H9 (cell line): ENCODE measurements around the gene GLYATL1B. TPM values are rescaled to one million over a fixed set of nuclear protein-coding genes. Genes with fewer than 3 reads are reported as not detected.
"Not testable (repeated sequence)": the region's sequence is repeated elsewhere in the genome, so short reads cannot be mapped to it uniquely, and the experiment has no call there.

Source experiments
- DNase-seq: peaks from one replicate; pipeline ENCODE4 v3.0.0-alpha.2; 2017
- H2AFZ ChIP-seq: one replicate; pipeline ENCODE4 v1.6.1; 2013; ENCODE audit warnings: mild to moderate bottlenecking, low read length, control low read depth, moderate library complexity
- H2AK5ac ChIP-seq: 2 replicates; pipeline ENCODE4 v1.6.1; 2013; ENCODE audit warnings: low read length, control low read depth, mixed read lengths; ENCODE audit not compliant: insufficient read length
- H2BK120ac ChIP-seq: one replicate; pipeline ENCODE4 v1.6.1; 2013; ENCODE audit warnings: low read depth, mild to moderate bottlenecking, low read length, control low read depth, inconsistent platforms; ENCODE audit not compliant: poor library complexity, severe bottlenecking
- H2BK12ac ChIP-seq: 2 replicates; pipeline ENCODE4 v1.6.1; 2013; ENCODE audit warnings: low read length, control low read depth, mixed read lengths, low read depth; ENCODE audit not compliant: insufficient read length
- H2BK15ac ChIP-seq: 2 replicates; pipeline ENCODE4 v1.6.1; 2013; ENCODE audit warnings: low read depth, low read length, control low read depth
- H2BK20ac ChIP-seq: one replicate; pipeline ENCODE4 v1.6.1; 2013; ENCODE audit warnings: low read depth, mild to moderate bottlenecking, low read length, control low read depth, inconsistent platforms; ENCODE audit not compliant: poor library complexity, severe bottlenecking
- H2BK5ac ChIP-seq: 2 replicates; pipeline ENCODE4 v1.6.1; 2013; ENCODE audit warnings: low read length, control low read depth, mixed read lengths; ENCODE audit not compliant: insufficient read length
- H3K14ac ChIP-seq: 2 replicates; pipeline ENCODE4 v1.6.1; 2013; ENCODE audit warnings: low read length, control low read depth; ENCODE audit not compliant: insufficient read depth
- H3K18ac ChIP-seq: 2 replicates; pipeline ENCODE4 v1.6.1; 2013; ENCODE audit warnings: low read depth, mild to moderate bottlenecking, mixed read lengths, low read length, control low read depth; ENCODE audit not compliant: insufficient read length
- H3K23ac ChIP-seq: 2 replicates; pipeline ENCODE4 v1.6.1; 2013; ENCODE audit warnings: low read length, control low read depth, mixed read lengths, low read depth; ENCODE audit not compliant: insufficient read length
- H3K23me2 ChIP-seq: 2 replicates; pipeline ENCODE4 v1.6.1; 2013; ENCODE audit warnings: low read depth, mild to moderate bottlenecking, mixed read lengths, low read length, control low read depth; ENCODE audit not compliant: insufficient read length, poor library complexity, severe bottlenecking
- H3K27ac ChIP-seq: 2 replicates; pipeline ENCODE4 v1.5.1; 2013; ENCODE audit warnings: low read length, control low read depth, mixed read lengths, low read depth; ENCODE audit not compliant: insufficient read length
- H3K27me3 ChIP-seq: 2 replicates; pipeline ENCODE4 v1.6.1; 2013; ENCODE audit warnings: low read length, control low read depth, inconsistent platforms; ENCODE audit not compliant: insufficient read depth
- H3K4ac ChIP-seq: 2 replicates; pipeline ENCODE4 v1.6.1; 2013; ENCODE audit warnings: low read depth, mild to moderate bottlenecking, control low read depth, inconsistent platforms, low read length, moderate library complexity
- H3K4me1 ChIP-seq: 2 replicates; pipeline ENCODE4 v1.6.1; 2013; ENCODE audit warnings: low read length, control low read depth, inconsistent platforms; ENCODE audit not compliant: insufficient read depth
- H3K4me2 ChIP-seq: 2 replicates; pipeline ENCODE4 v1.6.1; 2013; ENCODE audit warnings: low read length, control low read depth, mixed read lengths; ENCODE audit not compliant: insufficient read length, insufficient read depth
- H3K56ac ChIP-seq: 2 replicates; pipeline ENCODE4 v1.6.1; 2013; ENCODE audit warnings: low read depth, mild to moderate bottlenecking, mixed read lengths, low read length, control low read depth; ENCODE audit not compliant: insufficient read length
- H3K79me1 ChIP-seq: 2 replicates; pipeline ENCODE4 v1.6.1; 2013; ENCODE audit warnings: low read depth, mild to moderate bottlenecking, moderate library complexity, low read length, control low read depth, inconsistent platforms; ENCODE audit not compliant: insufficient read depth, poor library complexity, severe bottlenecking
- H3K79me2 ChIP-seq: 2 replicates; pipeline ENCODE4 v1.6.1; 2013; ENCODE audit warnings: low read length, control low read depth, inconsistent platforms; ENCODE audit not compliant: insufficient read depth
- H3K9ac ChIP-seq: 2 replicates; pipeline ENCODE4 v1.6.1; 2013; ENCODE audit warnings: low read length, control low read depth, mixed read lengths; ENCODE audit not compliant: insufficient read length; ENCODE audit errors: extremely low read depth
- H3K9me3 ChIP-seq: one replicate; pipeline ENCODE4 v1.6.1; 2013; ENCODE audit warnings: low read depth, low read length, inconsistent platforms; ENCODE audit not compliant: control insufficient read depth
- H3T11ph ChIP-seq: one replicate; pipeline ENCODE4 v1.6.1; 2013; ENCODE audit warnings: mild to moderate bottlenecking, low read length, control low read depth, inconsistent platforms
- H4K20me1 ChIP-seq: one replicate; pipeline ENCODE4 v1.6.1; 2013; ENCODE audit not compliant: control insufficient read depth, insufficient read length, insufficient read depth
- H4K5ac ChIP-seq: 2 replicates; pipeline ENCODE4 v1.6.1; 2013; ENCODE audit warnings: low read depth, mild to moderate bottlenecking, mixed read lengths, low read length, control low read depth; ENCODE audit not compliant: insufficient read length
- H4K8ac ChIP-seq: replicated peaks from 2 replicates; pipeline ENCODE4 v1.6.1; 2013; ENCODE audit warnings: low read length, control low read depth, mixed read lengths, low read depth; ENCODE audit not compliant: insufficient read length
- H4K91ac ChIP-seq: 2 replicates; pipeline ENCODE4 v1.6.1; 2013; ENCODE audit warnings: low read depth, mild to moderate bottlenecking, moderate library complexity, mixed read lengths, low read length, control low read depth; ENCODE audit not compliant: insufficient read length
- H3K27ac Mint-ChIP-seq, 3 experiments: 2 replicates in 2 of 3; 3 replicates in 1 of 3; pipeline ENCODE4 v1.8.0; 2020 to 2021; ENCODE audit warnings: mixed read lengths in 3 of 3, mild to moderate bottlenecking in 1 of 3, moderate library complexity in 1 of 3
- H3K27me3 Mint-ChIP-seq: 2 replicates; pipeline ENCODE4 v1.8.0; 2021; ENCODE audit warnings: low read depth, mild to moderate bottlenecking, moderate library complexity, mixed read lengths
- H3K36me3 Mint-ChIP-seq, 3 experiments: 2 replicates in 2 of 3; 3 replicates in 1 of 3; pipeline ENCODE4 v1.8.0; 2020 to 2021; ENCODE audit warnings: low read depth in 3 of 3, mixed read lengths in 3 of 3; ENCODE audit not compliant: insufficient read depth in 1 of 3
- H3K4me1 Mint-ChIP-seq, 2 experiments: 2 replicates each; pipeline ENCODE4 v1.8.0; 2020; ENCODE audit warnings: mixed read lengths in 2 of 2
- H3K4me3 Mint-ChIP-seq, 2 experiments: 2 replicates in 1 of 2; 3 replicates in 1 of 2; pipeline ENCODE4 v1.8.0; 2020 to 2021; ENCODE audit warnings: mild to moderate bottlenecking in 2 of 2, mixed read lengths in 2 of 2, moderate library complexity in 1 of 2
- H3K9me3 Mint-ChIP-seq, 2 experiments: 2 replicates in 1 of 2; 3 replicates in 1 of 2; pipeline ENCODE4 v1.8.0; 2020; ENCODE audit warnings: mild to moderate bottlenecking in 2 of 2, mixed read lengths in 2 of 2, moderate library complexity in 1 of 2
- WGBS: extraction: QIAGEN DNeasy Blood & Tissue Kit; methylation state at CpG from one replicate; pipeline ENCODE4 v1.1.7; 2013; ENCODE audit warnings: missing lambda C conversion rate, low lambda C conversion rate, mixed read lengths; ENCODE audit not compliant: insufficient read length; ENCODE audit errors: extremely low coverage; 5-methylcytosine and 5-hydroxymethylcytosine counted together
- total RNA-seq: library from RNA; stranded (reverse); gene quantifications from 2 replicates; pipeline ENCODE4 v1.2.1, GENCODE V29; 2021

Gene GLYATL1B
- total RNA-seq, 1 experiment from 2014 or later: not detected

- H3K27ac Mint-ChIP-seq, H3K27me3 Mint-ChIP-seq, H3K4me2 ChIP-seq, H3K9ac ChIP-seq, H3K9me3 Mint-ChIP-seq, H2BK20ac ChIP-seq, H3K4ac ChIP-seq, H3K18ac ChIP-seq, H3K79me2 ChIP-seq, H2AK5ac ChIP-seq, H3K14ac ChIP-seq, H2BK15ac ChIP-seq, DNase-seq, H4K5ac ChIP-seq, H2AFZ ChIP-seq, H3K4me1 Mint-ChIP-seq, H4K8ac ChIP-seq, H3K9me3 ChIP-seq, H3K23ac ChIP-seq, H3K36me3 Mint-ChIP-seq, H4K20me1 ChIP-seq, H3K27me3 ChIP-seq, H2BK120ac ChIP-seq, H3K4me3 Mint-ChIP-seq, H3K23me2 ChIP-seq, H3K56ac ChIP-seq, H3T11ph ChIP-seq, H4K91ac ChIP-seq, H2BK5ac ChIP-seq, H3K79me1 ChIP-seq, H2BK12ac ChIP-seq, H3K27ac ChIP-seq, H3K4me1 ChIP-seq: not testable (repeated sequence)
- WGBS: no CpG with 5 or more reads among the region's 4 CpGs
Observed at GRCh38 chr11:59081430-59082020, 4.6 kb upstream of the GLYATL1B start.
